K562 (cell line): ENCODE results near the gene RASGRP2. TPM values are rescaled to one million over a fixed set of nuclear protein-coding genes. Genes with fewer than 3 reads are reported as not detected.

Experiments used
- ATAC-seq: fragments of 200-7000 bp; cut with Tn5 transposase; 3 replicates; pipeline ENCODE4 v1.9.1; 2020; ENCODE audit warnings: moderate library complexity
- BruUV-seq: library from RNA; stranded (reverse); fragments of 400-500 nt; replicated peaks from 2 replicates; lab custom pipeline; 2021; lab: Mats Ljungman, UMichigan
- CTCF ChIA-PET: fragments of 300-600 bp; formaldehyde crosslinking; extraction: SDS; loops from one replicate; lab custom pipeline; 2021; ENCODE audit warnings: low intra/inter-chr PET ratio; lab: Yijun Ruan, JAX
- POLR2A ChIA-PET: fragments of 300-600, 350-650 bp; sonication (Branson Sonifier 250); formaldehyde crosslinking; extraction: SDS; loops from one replicate; lab custom pipeline; 2021; ENCODE audit warnings: antibody characterized with exemption, inconsistent platforms; lab: Yijun Ruan, JAX
- DNase-seq, 4 experiments: peaks; one replicate each; pipeline versions ENCODE4 v3.0.0 to v3.0.0-alpha.2; 2011 to 2018; ENCODE audit warnings: low spot score in 3 of 4, mixed read lengths in 3 of 4; ENCODE audit errors: extremely low read depth in 1 of 4
- FAIRE-seq: peaks from 2 replicates; lab custom pipeline; 2011; peaks lifted over from hg19 to GRCh38; lab: Jason Lieb, UNC
- H2AFZ ChIP-seq: 2 replicates; pipeline ENCODE4 v1.6.0; 2011; ENCODE audit warnings: low read depth, low read length, control low read depth, inconsistent platforms
- H3K27ac ChIP-seq: fragments of 200-600 bp; 3 replicates; pipeline ENCODE4 v1.8.0; 2011; ENCODE audit warnings: low read depth, mild to moderate bottlenecking, control low read depth, inconsistent platforms, low read length, moderate library complexity, mixed read lengths; ENCODE audit errors: extremely low read depth
- H3K27me3 ChIP-seq, 2 experiments: fragments of 300-600 bp in 1 of 2; 2 replicates in 1 of 2; 3 replicates in 1 of 2; pipeline versions ENCODE4 v1.6.0 to v1.8.0; 2011; ENCODE audit warnings: inconsistent platforms in 2 of 2, low read length in 2 of 2, mild to moderate bottlenecking in 1 of 2, mixed read lengths in 1 of 2, moderate library complexity in 1 of 2; ENCODE audit not compliant: control insufficient read depth in 2 of 2, insufficient read depth in 2 of 2
- H3K36me3 ChIP-seq: fragments of 300-600 bp; 3 replicates; pipeline ENCODE4 v1.8.0; 2011; ENCODE audit warnings: mild to moderate bottlenecking, low read length, inconsistent platforms; ENCODE audit not compliant: control insufficient read depth, insufficient read depth
- H3K4me1 ChIP-seq, 2 experiments: fragments of 200-600 bp in 1 of 2; replicated peaks in 1 of 2; 2 replicates in 1 of 2; 3 replicates in 1 of 2; pipeline versions ENCODE4 v1.5.1 to v1.8.0; 2011; ENCODE audit warnings: inconsistent platforms in 2 of 2, low read length in 2 of 2, mild to moderate bottlenecking in 1 of 2, mixed read lengths in 1 of 2, moderate library complexity in 1 of 2; ENCODE audit not compliant: control insufficient read depth in 2 of 2, insufficient read depth in 2 of 2
- H3K4me2 ChIP-seq: 2 replicates; pipeline ENCODE4 v1.6.1; 2011; ENCODE audit warnings: low read length, control low read depth, inconsistent platforms, mixed read lengths; ENCODE audit not compliant: insufficient read depth
- H3K4me3 ChIP-seq: fragments of 200-600 bp; sonication (generic), shearing (Covaris generic); 2 replicates; pipeline ENCODE4 v1.5.1; 2016; ENCODE audit warnings: control low read depth, inconsistent platforms
- H3K79me2 ChIP-seq: fragments of 200-600 bp; 3 replicates; pipeline ENCODE4 v1.8.0; 2011; ENCODE audit warnings: low read length, inconsistent platforms; ENCODE audit not compliant: control insufficient read depth, insufficient read depth
- H3K9ac ChIP-seq, 2 experiments: 2 replicates each; pipeline versions ENCODE4 v1.6.0 to v1.6.1; 2011; ENCODE audit warnings: low read depth in 2 of 2, low read length in 2 of 2, control low read depth in 1 of 2, inconsistent platforms in 1 of 2, mild to moderate bottlenecking in 1 of 2, mixed read lengths in 1 of 2; ENCODE audit not compliant: insufficient read depth in 1 of 2
- H3K9me1 ChIP-seq: one replicate; pipeline ENCODE4 v1.6.0; 2011; ENCODE audit warnings: inconsistent platforms, mild to moderate bottlenecking, low read length, moderate library complexity; ENCODE audit not compliant: control insufficient read depth, insufficient read depth
- H3K9me3 ChIP-seq: replicated peaks from 2 replicates; pipeline ENCODE4 v1.5.1; 2011; ENCODE audit warnings: low read depth, low read length, inconsistent platforms; ENCODE audit not compliant: control insufficient read depth, insufficient read depth
- H4K20me1 ChIP-seq: replicated peaks from 2 replicates; pipeline ENCODE4 v1.6.1; 2011; ENCODE audit warnings: low read length, inconsistent platforms, mixed read lengths; ENCODE audit not compliant: control insufficient read depth, insufficient read depth
- KDM1A ChIP-seq, 2 experiments: fragments of 450-650 bp; IDR thresholded peaks; 2 replicates each; pipeline ENCODE4 v1.6.1; 2016; ENCODE audit warnings: mild to moderate bottlenecking in 2 of 2
- RBM39 ChIP-seq: fragments of 200-400 bp; formaldehyde crosslinking; optimal IDR thresholded peaks from 2 replicates; pipeline ENCODE3; 2018; ENCODE audit warnings: low read depth, low read length
- ZFP1 ChIP-seq: fragments of 450-650 bp; formaldehyde crosslinking; IDR thresholded peaks from 2 replicates; pipeline ENCODE4 v1.4.0; 2020; ENCODE audit warnings: mild to moderate bottlenecking, mixed read lengths
- ZNF217 ChIP-seq: sonication (generic); formaldehyde crosslinking; IDR thresholded peaks from 2 replicates; pipeline ENCODE4 v1.8.0; 2022; ENCODE audit warnings: mild to moderate bottlenecking, missing genetic modification reagents
- WGBS: fragments of 100-300 bp; shearing (Covaris generic); methylation state at CpG from one replicate; pipeline ENCODE4 v1.1.6; 2016; ENCODE audit warnings: low coverage, mixed read lengths; ENCODE audit not compliant: insufficient coverage; ENCODE audit errors: missing lambda C conversion rate; 5-methylcytosine and 5-hydroxymethylcytosine counted together
- in situ Hi-C: fragments of 300-500 bp; cut with MboI; formaldehyde crosslinking; loops from 4 replicates; pipeline ENCODE4 v1.15.0; 2018; ENCODE audit warnings: inconsistent platforms, mixed read lengths
- intact Hi-C: fragments of 100-400 bp; cut with micrococcal nuclease; formaldehyde crosslinking; loops from 2 replicates; pipeline ENCODE4 v1.14.2; 2022
- polyA plus RNA-seq, 8 experiments: library from polyadenylated mRNA; depleted of rRNA in 4 of 8; stranded (reverse) in 5 of 8; unstranded in 3 of 8; fragments of >200 nt; fragmentation: Nextera tagmentation in 2 of 8; fragmentation: Illumina TruSeq in 1 of 8; extraction: Ambion mirVana in 2 of 8; extraction: Trizol in 1 of 8; gene quantifications; 2 replicates each; pipeline versions ENCODE4 v1.2.1 to v1.2.3, GENCODE V29; 2011 to 2014; ENCODE audit warnings: inconsistent platforms in 1 of 8, missing spikeins in 1 of 8
- total RNA-seq, 7 experiments: library from RNA; depleted of rRNA in 6 of 7; stranded (reverse); fragments of >200 nt in 6 of 7; fragmentation: Illumina TruSeq in 2 of 7; extraction: Trizol in 2 of 7; gene quantifications; 2 replicates each; pipeline versions ENCODE4 v1.2.1 to v1.2.3, GENCODE V29; 2011 to 2021; ENCODE audit warnings: low replicate concordance in 1 of 7
- TF ChIP-seq, protein P1 (sequence below): sonication (generic); formaldehyde crosslinking; IDR thresholded peaks from 2 replicates; pipeline ENCODE4 v1.4.0; 2020; ENCODE audit warnings: mild to moderate bottlenecking, missing genetic modification reagents
- TF ChIP-seq, protein P2 (sequence below): fragments of 450-650 bp; formaldehyde crosslinking; IDR thresholded peaks from 2 replicates; pipeline ENCODE4 v1.4.0; 2020; ENCODE audit warnings: mild to moderate bottlenecking, moderate library complexity
- TF ChIP-seq, protein P3 (sequence below): fragments of 450-650 bp; IDR thresholded peaks from 2 replicates; pipeline ENCODE4 v1.6.1; 2017; ENCODE audit warnings: antibody characterized with exemption
- TF ChIP-seq, protein P4 (sequence below): fragments of 250-450 bp; sonication (Bioruptor Pico); IDR thresholded peaks from 2 replicates; pipeline ENCODE4 v1.4.0; 2020; ENCODE audit warnings: mild to moderate bottlenecking, moderate library complexity, borderline replicate concordance
- TF ChIP-seq, protein P5 (sequence below), 2 experiments: fragments of 450-650 bp in 1 of 2; sonication (generic) in 1 of 2; formaldehyde crosslinking in 1 of 2; IDR thresholded peaks in 1 of 2; conservative IDR thresholded peaks in 1 of 2; 2 replicates each; pipeline versions ENCODE4 v1.6.1 to v1.8.1; 2016 to 2023; ENCODE audit warnings: mild to moderate bottlenecking in 2 of 2, moderate library complexity in 2 of 2, inconsistent platforms in 1 of 2, missing genetic modification reagents in 1 of 2

The RASGRP2 gene
- total and polyA plus RNA-seq, 9 of the 15 experiments (the other 6 are each of a cell fraction or from before 2014, with no cell fraction given) = 0.87 to 22.7 (median 5.5) TPM

DNA sequence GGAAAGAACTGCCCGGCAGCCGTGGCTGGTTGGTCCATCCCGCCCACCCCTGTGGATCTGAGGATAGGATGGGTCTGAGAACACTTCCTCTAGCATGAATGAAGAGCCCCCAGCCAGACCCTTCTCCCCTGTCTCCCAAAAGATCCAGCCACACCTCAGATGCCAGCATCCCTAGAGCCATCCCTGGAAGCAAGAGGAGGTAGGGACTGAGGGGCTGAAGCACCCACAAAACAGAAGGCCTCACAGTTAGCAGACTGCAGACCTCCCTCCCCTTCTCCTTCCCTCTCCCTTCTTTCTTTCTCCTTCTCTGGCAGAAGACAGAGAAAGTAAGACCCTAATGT, 22.6 kb downstream of the RASGRP2 start (continued):
- TF ChIP-seq, protein P1, sequence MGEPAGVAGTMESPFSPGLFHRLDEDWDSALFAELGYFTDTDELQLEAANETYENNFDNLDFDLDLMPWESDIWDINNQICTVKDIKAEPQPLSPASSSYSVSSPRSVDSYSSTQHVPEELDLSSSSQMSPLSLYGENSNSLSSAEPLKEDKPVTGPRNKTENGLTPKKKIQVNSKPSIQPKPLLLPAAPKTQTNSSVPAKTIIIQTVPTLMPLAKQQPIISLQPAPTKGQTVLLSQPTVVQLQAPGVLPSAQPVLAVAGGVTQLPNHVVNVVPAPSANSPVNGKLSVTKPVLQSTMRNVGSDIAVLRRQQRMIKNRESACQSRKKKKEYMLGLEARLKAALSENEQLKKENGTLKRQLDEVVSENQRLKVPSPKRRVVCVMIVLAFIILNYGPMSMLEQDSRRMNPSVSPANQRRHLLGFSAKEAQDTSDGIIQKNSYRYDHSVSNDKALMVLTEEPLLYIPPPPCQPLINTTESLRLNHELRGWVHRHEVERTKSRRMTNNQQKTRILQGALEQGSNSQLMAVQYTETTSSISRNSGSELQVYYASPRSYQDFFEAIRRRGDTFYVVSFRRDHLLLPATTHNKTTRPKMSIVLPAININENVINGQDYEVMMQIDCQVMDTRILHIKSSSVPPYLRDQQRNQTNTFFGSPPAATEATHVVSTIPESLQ = no peak
- TF ChIP-seq, protein P2, sequence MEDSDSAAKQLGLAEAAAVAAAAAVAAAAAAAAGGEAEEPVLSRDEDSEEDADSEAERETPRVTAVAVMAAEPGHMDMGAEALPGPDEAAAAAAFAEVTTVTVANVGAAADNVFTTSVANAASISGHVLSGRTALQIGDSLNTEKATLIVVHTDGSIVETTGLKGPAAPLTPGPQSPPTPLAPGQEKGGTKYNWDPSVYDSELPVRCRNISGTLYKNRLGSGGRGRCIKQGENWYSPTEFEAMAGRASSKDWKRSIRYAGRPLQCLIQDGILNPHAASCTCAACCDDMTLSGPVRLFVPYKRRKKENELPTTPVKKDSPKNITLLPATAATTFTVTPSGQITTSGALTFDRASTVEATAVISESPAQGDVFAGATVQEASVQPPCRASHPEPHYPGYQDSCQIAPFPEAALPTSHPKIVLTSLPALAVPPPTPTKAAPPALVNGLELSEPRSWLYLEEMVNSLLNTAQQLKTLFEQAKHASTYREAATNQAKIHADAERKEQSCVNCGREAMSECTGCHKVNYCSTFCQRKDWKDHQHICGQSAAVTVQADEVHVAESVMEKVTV (CRISPR knock-in tag) = no peak
- no peak for TF ChIP-seq RBM39
- TF ChIP-seq, all 486 proteins: peak for 0

DNA sequence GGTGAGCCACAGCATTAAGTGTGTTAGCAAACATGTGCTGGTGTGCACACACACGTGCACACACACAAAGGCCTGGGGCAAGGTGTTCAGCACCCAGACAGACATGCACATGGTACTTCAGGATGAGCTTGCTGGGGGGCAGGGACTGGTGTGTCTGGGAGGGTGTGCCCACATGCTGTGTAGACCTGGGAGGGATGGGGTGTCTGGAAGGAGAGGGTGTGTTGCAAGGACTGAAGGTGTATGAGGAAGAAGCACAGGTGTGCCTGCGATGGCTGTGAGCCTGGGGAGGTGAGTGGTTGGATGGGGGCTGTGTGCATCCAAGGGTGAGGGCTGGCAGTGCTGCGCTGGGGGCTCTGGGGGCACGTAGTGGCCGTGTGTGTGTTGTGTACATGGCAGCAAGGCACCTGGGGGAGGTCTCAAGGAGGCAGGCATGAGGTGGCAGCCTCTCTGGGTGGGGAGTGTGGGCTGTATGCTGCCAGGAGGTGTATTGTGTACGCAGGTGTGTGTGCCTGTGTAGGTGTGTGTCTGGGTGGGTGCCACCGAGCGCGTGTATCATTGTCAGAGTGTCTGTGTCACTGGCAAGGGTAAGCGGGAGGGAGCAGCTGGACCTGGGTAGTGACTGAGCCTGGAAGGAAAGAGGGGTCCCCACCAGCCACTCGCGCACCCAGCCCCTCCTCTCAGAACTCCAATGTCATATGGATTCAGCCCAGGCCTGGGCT, 23.1 kb downstream of the RASGRP2 start:
- intact Hi-C loops = loop anchor here (10.0 kb wide), 1 partner anchor 66 kb away; no protein-coding TSS in a partner anchor
- CTCF ChIA-PET = no interaction called here
- no peak for FAIRE-seq
- TF ChIP-seq, protein P3, sequence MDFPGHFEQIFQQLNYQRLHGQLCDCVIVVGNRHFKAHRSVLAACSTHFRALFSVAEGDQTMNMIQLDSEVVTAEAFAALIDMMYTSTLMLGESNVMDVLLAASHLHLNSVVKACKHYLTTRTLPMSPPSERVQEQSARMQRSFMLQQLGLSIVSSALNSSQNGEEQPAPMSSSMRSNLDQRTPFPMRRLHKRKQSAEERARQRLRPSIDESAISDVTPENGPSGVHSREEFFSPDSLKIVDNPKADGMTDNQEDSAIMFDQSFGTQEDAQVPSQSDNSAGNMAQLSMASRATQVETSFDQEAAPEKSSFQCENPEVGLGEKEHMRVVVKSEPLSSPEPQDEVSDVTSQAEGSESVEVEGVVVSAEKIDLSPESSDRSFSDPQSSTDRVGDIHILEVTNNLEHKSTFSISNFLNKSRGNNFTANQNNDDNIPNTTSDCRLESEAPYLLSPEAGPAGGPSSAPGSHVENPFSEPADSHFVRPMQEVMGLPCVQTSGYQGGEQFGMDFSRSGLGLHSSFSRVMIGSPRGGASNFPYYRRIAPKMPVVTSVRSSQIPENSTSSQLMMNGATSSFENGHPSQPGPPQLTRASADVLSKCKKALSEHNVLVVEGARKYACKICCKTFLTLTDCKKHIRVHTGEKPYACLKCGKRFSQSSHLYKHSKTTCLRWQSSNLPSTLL = no peak
- no peak for TF ChIP-seq ZNF217
- TF ChIP-seq ZFP1 = no peak
- no peak for TF ChIP-seq KDM1A (IDR thresholded peaks at IDR 0.05)
- TF ChIP-seq, protein P4, sequence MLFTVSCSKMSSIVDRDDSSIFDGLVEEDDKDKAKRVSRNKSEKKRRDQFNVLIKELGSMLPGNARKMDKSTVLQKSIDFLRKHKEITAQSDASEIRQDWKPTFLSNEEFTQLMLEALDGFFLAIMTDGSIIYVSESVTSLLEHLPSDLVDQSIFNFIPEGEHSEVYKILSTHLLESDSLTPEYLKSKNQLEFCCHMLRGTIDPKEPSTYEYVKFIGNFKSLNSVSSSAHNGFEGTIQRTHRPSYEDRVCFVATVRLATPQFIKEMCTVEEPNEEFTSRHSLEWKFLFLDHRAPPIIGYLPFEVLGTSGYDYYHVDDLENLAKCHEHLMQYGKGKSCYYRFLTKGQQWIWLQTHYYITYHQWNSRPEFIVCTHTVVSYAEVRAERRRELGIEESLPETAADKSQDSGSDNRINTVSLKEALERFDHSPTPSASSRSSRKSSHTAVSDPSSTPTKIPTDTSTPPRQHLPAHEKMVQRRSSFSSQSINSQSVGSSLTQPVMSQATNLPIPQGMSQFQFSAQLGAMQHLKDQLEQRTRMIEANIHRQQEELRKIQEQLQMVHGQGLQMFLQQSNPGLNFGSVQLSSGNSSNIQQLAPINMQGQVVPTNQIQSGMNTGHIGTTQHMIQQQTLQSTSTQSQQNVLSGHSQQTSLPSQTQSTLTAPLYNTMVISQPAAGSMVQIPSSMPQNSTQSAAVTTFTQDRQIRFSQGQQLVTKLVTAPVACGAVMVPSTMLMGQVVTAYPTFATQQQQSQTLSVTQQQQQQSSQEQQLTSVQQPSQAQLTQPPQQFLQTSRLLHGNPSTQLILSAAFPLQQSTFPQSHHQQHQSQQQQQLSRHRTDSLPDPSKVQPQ (CRISPR knock-in tag) = no peak
- TF ChIP-seq, protein P5, sequence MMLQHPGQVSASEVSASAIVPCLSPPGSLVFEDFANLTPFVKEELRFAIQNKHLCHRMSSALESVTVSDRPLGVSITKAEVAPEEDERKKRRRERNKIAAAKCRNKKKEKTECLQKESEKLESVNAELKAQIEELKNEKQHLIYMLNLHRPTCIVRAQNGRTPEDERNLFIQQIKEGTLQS (IDR thresholded peaks at IDR 0.05) = no peak
- TF ChIP-seq, protein P5 (CRISPR knock-in tag; conservative IDR thresholded peaks at IDR 0.05) = no peak

More for the DNA sequence above, 23.1 kb downstream of the RASGRP2 start:
- no peaks in the 10 kb centered on the region for H3K36me3 ChIP-seq
- DNase-seq (no peak), ATAC-seq (no peak)
- H3K27me3 ChIP-seq = peaks cover 21 to 46% of the 10 kb centered on the region in 2 experiments
- peaks cover 23% of the 10 kb centered on the region for H4K20me1 ChIP-seq
- in situ Hi-C loops = no loop called here
- POLR2A ChIA-PET = interaction anchor here (1.3 kb wide), 1 partner anchor 16 kb away, joined by 7 read pairs; no protein-coding TSS in a partner anchor
- H3K4me1 ChIP-seq = peaks cover 0 to 25% of the 10 kb centered on the region in 2 experiments; a peak in 3 of 5 replicates
- BruUV-seq = no TSS peak
- WGBS = 3% methylated on average over 12 of the region's 12 CpGs
- no peak overlapping the region for H3K4me2 ChIP-seq
- no peaks in the 10 kb centered on the region for H3K79me2 ChIP-seq
- no peaks in the 10 kb centered on the region for H3K9me3 ChIP-seq
- H3K4me3 ChIP-seq = no peak overlapping the region
- H3K27ac ChIP-seq = no peak overlapping the region
- H2AFZ ChIP-seq = no peak overlapping the region
- no peak overlapping the region for H3K9ac ChIP-seq
- H3K9me1 ChIP-seq = no peaks in the 10 kb centered on the region
